Stimulated activated naive CD8-positive, alpha-beta T cell treated with anti-CD3 and anti-CD28 coated beads, Interleukin-15, Interleukin-2, amounts not matched to agents 100 U/mL and 50 U/mL, for 24 hours (primary cell): Measurements from ENCODE around the gene GK.
"Not testable (repeated sequence)": the region's sequence is repeated elsewhere in the genome, so short reads cannot be mapped to it uniquely, and the experiment has no call there.

Source experiments
- ATAC-seq: fragments of 150-1000 bp; cut with Tn5 transposase; one replicate; pipeline ENCODE4 v1.10.0; 2021
- DNase-seq: peaks from one replicate; pipeline ENCODE4 v3.0.0; 2021

The GK gene

GRCh38 chrX:30653415-30654131 lies at the start of gene GK:
Gene GK, plus strand, starts transcription at chrX:30653423. Its CDS starts 115 bp downstream, at chrX:30653538.
- ATAC-seq, result no peak
- DNase-seq, result peak; percentile 21

- no peak for DNase-seq
- ATAC-seq, result no peak
Observed at GRCh38 chrX:30607155-30607554, 46.1 kb upstream of the GK start.

GRCh38 chrX:30610026-30610425 lies 43.2 kb upstream of the GK start:
- ATAC-seq, result no peak
- no peak for DNase-seq

- DNase-seq (no peak), ATAC-seq (no peak)
Observed at GRCh38 chrX:30612250-30612655, 41.0 kb upstream of the GK start.

GRCh38 chrX:30613721-30614120 lies 39.5 kb upstream of the GK start:
- DNase-seq (no peak), ATAC-seq (no peak)

GRCh38 chrX:30615229-30615628 lies 38.0 kb upstream of the GK start:
- no peak for DNase-seq
- no peak for ATAC-seq

GRCh38 chrX:30618160-30618765 lies 35.0 kb upstream of the GK start:
- DNase-seq (no peak), ATAC-seq (no peak)

GRCh38 chrX:30620125-30620524 lies 33.1 kb upstream of the GK start:
- ATAC-seq, result no peak
- no peak for DNase-seq

- ATAC-seq (no peak), DNase-seq (no peak)
Observed at GRCh38 chrX:30620980-30621618, 32.1 kb upstream of the GK start.

GRCh38 chrX:30622361-30622760 lies 30.9 kb upstream of the GK start:
- ATAC-seq, result no peak

GRCh38 chrX:30626402-30626801 lies 26.8 kb upstream of the GK start:
- no peak for DNase-seq
- no peak for ATAC-seq

More at GRCh38 chrX:30622361-30622760, 30.9 kb upstream of the GK start:
- DNase-seq, result no peak

- DNase-seq, result no peak
- ATAC-seq, result no peak
Observed at GRCh38 chrX:30627818-30628652, 25.2 kb upstream of the GK start.

- ATAC-seq, result not testable (repeated sequence)
Observed at GRCh38 chrX:30634070-30634469, 19.2 kb upstream of the GK start.

GRCh38 chrX:30635630-30636029 lies 17.6 kb upstream of the GK start:
- DNase-seq, result no peak
- ATAC-seq, result no peak

More at GRCh38 chrX:30634070-30634469, 19.2 kb upstream of the GK start:
- DNase-seq, result not testable (repeated sequence)

GRCh38 chrX:30637874-30638815 lies 15.1 kb upstream of the GK start:
- DNase-seq (no peak), ATAC-seq (no peak)

GRCh38 chrX:30639702-30640101 lies 13.5 kb upstream of the GK start:
- not testable (repeated sequence) for ATAC-seq

GRCh38 chrX:30642642-30643041 lies 10.6 kb upstream of the GK start:
- no peak for DNase-seq
- no peak for ATAC-seq

More at GRCh38 chrX:30639702-30640101, 13.5 kb upstream of the GK start:
- DNase-seq, result not testable (repeated sequence)

GRCh38 chrX:30643313-30643821 lies 9.9 kb upstream of the GK start:
- ATAC-seq (no peak), DNase-seq (no peak)

- no peak for DNase-seq
- peak; percentile 72 for ATAC-seq
Observed at GRCh38 chrX:30649859-30650258, 3.4 kb upstream of the GK start.

- ATAC-seq, result peak; percentile 75
Observed at GRCh38 chrX:30652527-30653414, 452 bp upstream of the GK start.

More at GRCh38 chrX:30652527-30653414, 452 bp upstream of the GK start:
- DNase-seq, result peak; percentile 93
